ENCODE data around the gene KIFC1. TPM values are rescaled to one million over a fixed set of nuclear protein-coding genes. Genes with fewer than 3 reads are reported as not detected.

Gene KIFC1
- total and polyA plus RNA-seq, 9 of the 15 experiments (the other 6 are each of a cell fraction or from before 2014, with no cell fraction given) = 1.3 to 95.2 (median 76.9) TPM

GRCh38 chr6:33450434-33450833, 58.8 kb downstream of the KIFC1 start (continued):
- TF ChIP-seq DDX20 (tag; IDR thresholded peaks at IDR 0.05; ENCODE audit: low read depth) (no peak), FOXP1 (CRISPR knock-in tag; IDR thresholded peaks at IDR 0.05) (no peak)

GRCh38 chr6:33451606-33452005, 60.0 kb downstream of the KIFC1 start:
- Histone ChIP-seq H3K9me1 (ENCODE audit: control insufficient read depth, insufficient read depth, low read length) (no peaks in the 10 kb centered on the region), H3K4me1 (replicated peaks in 1 of 2; ENCODE audit: control insufficient read depth in 2 of 2, insufficient read depth in 2 of 2, low read length in 2 of 2) (peaks cover 6 to 20% of the 10 kb centered on the region in 2 experiments; a peak in 4 of 5 replicates), H3K9me3 (replicated peaks; ENCODE audit: control insufficient read depth, insufficient read depth, low read depth, low read length) (no peaks in the 10 kb centered on the region), H3K9ac (ENCODE audit: insufficient read depth in 1 of 2, low read depth in 2 of 2, low read length in 2 of 2) (peak overlapping the region in 1 of 2 experiments; percentile 38; a peak in 1 of 4 replicates), H3K79me2 (ENCODE audit: control insufficient read depth, insufficient read depth, low read length) (peaks cover 35% of the 10 kb centered on the region), H2AFZ (ENCODE audit: low read depth, low read length) (no peak overlapping the region), H3K4me3 (no peak overlapping the region), H3K27me3 (ENCODE audit: control insufficient read depth in 2 of 2, insufficient read depth in 2 of 2, low read length in 2 of 2) (no peaks in the 10 kb centered on the region), H4K20me1 (replicated peaks; ENCODE audit: control insufficient read depth, insufficient read depth, low read length) (no peaks in the 10 kb centered on the region), H3K27ac (ENCODE audit: extremely low read depth, low read depth, low read length) (no peak overlapping the region), H3K36me3 (ENCODE audit: control insufficient read depth, insufficient read depth, low read length) (peaks cover 53% of the 10 kb centered on the region; the same call in 2 of the 3 replicates), H3K4me2 (ENCODE audit: insufficient read depth, low read length) (no peak overlapping the region)
- TF ChIP-seq ZNF586 (CRISPR knock-in tag; conservative IDR thresholded peaks at IDR 0.05) = no peak
- TF ChIP-seq ZNF277 (CRISPR knock-in tag; IDR thresholded peaks at IDR 0.05; ENCODE audit: borderline replicate concordance) = no peak
- TF ChIP-seq SMARCB1 (IDR thresholded peaks at IDR 0.05; ENCODE audit: insufficient read length, low read depth) = no peak
- TF ChIP-seq MECOM (CRISPR knock-in tag; IDR thresholded peaks at IDR 0.05) = no peak
- FAIRE-seq = no peak
- ChIA-PET POLR2A (interaction anchor here (4.0 kb wide), 1 partner anchor 11 kb away, joined by 30 read pairs; no protein-coding TSS in a partner anchor), CTCF (ENCODE audit: low intra/inter-chr PET ratio) (no interaction called here)
- no peak for DNase-seq (ENCODE audit: extremely low read depth in 1 of 4, low spot score in 3 of 4)
- 94% methylated on average over 5 of the region's 15 CpGs for WGBS (ENCODE audit: insufficient coverage, low coverage, missing lambda C conversion rate)
- intact Hi-C loops (cut with micrococcal nuclease) = no loop called here
- BruUV-seq (replicated peaks) = no TSS peak
- no peak for ATAC-seq
- in situ Hi-C loops (cut with MboI) = no loop called here
